HL-60/S4 treated with retinoic acid at 250 ng/mL for 4 days and 3 days (cell line): ENCODE measurements around the gene LYPD6.
"Not testable (repeated sequence)": the region's sequence is repeated elsewhere in the genome, so short reads cannot be mapped to it uniquely, and the experiment has no call there.

Experiments
- in situ Hi-C: fragments of 300-500 bp; cut with MboI; formaldehyde crosslinking; loops from 2 replicates; pipeline ENCODE4 v1.7.0; 2022; ENCODE audit warnings: low sequenced_read_pairs

Gene LYPD6

GRCh38 chr2:149499204-149499603 is 168.8 kb downstream of the LYPD6 start:
- in situ Hi-C loops: not testable (repeated sequence)

DNA sequence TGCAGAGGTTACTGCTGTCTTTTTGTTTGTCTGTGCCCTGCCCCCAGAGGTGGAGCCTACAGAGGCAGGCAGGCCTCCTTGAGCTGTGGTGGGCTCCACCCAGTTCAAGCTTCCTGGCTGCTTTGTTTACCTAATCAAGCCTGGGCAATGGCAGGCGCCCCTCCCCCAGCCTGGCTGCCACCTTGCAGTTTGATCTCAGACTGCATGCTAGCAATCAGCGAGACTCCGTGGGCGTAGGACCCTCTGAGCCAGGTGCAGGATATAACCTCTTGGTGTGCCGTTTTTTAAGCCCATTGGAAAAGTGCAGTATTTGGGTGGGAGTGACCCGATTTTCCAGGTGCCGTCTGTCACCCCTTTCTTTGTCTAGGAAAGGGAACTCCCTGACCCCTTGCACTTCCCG is 176.4 kb downstream of the LYPD6 start:
- in situ Hi-C loops: not testable (repeated sequence)

DNA sequence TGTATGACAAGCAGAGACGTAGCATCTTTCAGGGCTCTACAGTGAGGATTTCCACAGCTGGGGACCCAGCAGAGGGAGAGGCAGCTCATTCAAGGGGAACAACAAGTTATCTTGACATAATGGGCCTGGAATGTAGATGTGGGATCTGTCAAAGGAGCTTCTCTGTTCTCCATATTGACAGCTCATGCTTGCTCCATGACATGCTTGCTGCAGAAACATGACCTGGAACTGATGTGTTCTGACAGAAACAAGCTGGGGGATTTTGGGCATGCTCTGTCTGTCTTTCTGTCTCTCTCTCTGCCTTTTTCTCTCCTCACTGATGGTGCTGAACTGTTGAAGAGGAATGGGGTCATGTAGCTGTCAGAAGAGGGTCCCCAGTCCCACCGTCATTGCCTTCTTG is 177.6 kb downstream of the LYPD6 start:
- in situ Hi-C loops: no loop called here

GRCh38 chr2:149513461-149513860 is 183.1 kb downstream of the LYPD6 start:
- in situ Hi-C loops: no loop called here
